CD8-positive, alpha-beta memory T cell (primary cell): ENCODE results near the gene TMEM176A. TPM values are rescaled to one million over a fixed set of nuclear protein-coding genes. Genes with fewer than 3 reads are reported as not detected.

Experiments used
- CTCF ChIA-PET: fragments of 350-600 bp; sonication (Branson Sonifier 250); formaldehyde crosslinking; loops from one replicate; lab custom pipeline; 2021; ENCODE audit warnings: antibody characterized with exemption; lab: Charles Lee
- POLR2A ChIA-PET: fragments of 350-600 bp; sonication (Branson Sonifier 250); formaldehyde crosslinking; loops from one replicate; lab custom pipeline; 2021; ENCODE audit warnings: antibody characterized with exemption; lab: Charles Lee
- DNase-seq, 5 donors: peaks; one replicate each; pipeline versions ENCODE4 v3.0.0 to v3.0.0-alpha.2; 2020 to 2022; ENCODE audit warnings: mixed read lengths in 1 of 5
- H3K27ac ChIP-seq: one replicate; pipeline ENCODE4 v1.7.0; 2013; ENCODE audit warnings: low read depth, mild to moderate bottlenecking, low read length, moderate library complexity
- H3K27me3 ChIP-seq: 2 replicates; pipeline ENCODE4 v1.7.0; 2013; ENCODE audit warnings: low read length, mild to moderate bottlenecking; ENCODE audit not compliant: insufficient read depth, poor library complexity, severe bottlenecking
- H3K36me3 ChIP-seq: 2 replicates; pipeline ENCODE4 v1.7.0; 2013; ENCODE audit warnings: mild to moderate bottlenecking, low read length, moderate library complexity; ENCODE audit not compliant: insufficient read depth
- H3K4me1 ChIP-seq: 2 replicates; pipeline ENCODE4 v1.7.0; 2013; ENCODE audit warnings: mild to moderate bottlenecking, low read length, moderate library complexity; ENCODE audit not compliant: insufficient read depth
- H3K4me3 ChIP-seq: 2 replicates; pipeline ENCODE4 v1.7.0; 2013; ENCODE audit warnings: mild to moderate bottlenecking, low read length
- H3K9me3 ChIP-seq: 2 replicates; pipeline ENCODE4 v1.7.0; 2013; ENCODE audit warnings: mild to moderate bottlenecking, low read length
- H3K27ac Mint-ChIP-seq, 8 donors: one replicate each; pipeline ENCODE4 v1.8.0; 2020 to 2021; ENCODE audit warnings: mixed read lengths in 8 of 8, mild to moderate bottlenecking in 6 of 8, inconsistent platforms in 3 of 8, moderate library complexity in 3 of 8
- H3K27me3 Mint-ChIP-seq, 2 donors: one replicate each; pipeline ENCODE4 v1.8.0; 2020 to 2021; ENCODE audit warnings: mixed read lengths in 2 of 2, mild to moderate bottlenecking in 1 of 2, moderate library complexity in 1 of 2
- H3K36me3 Mint-ChIP-seq, 3 donors: one replicate each; pipeline ENCODE4 v1.8.0; 2020 to 2021; ENCODE audit warnings: mixed read lengths in 3 of 3, inconsistent platforms in 1 of 3, mild to moderate bottlenecking in 1 of 3
- H3K4me1 Mint-ChIP-seq, 3 donors: one replicate each; pipeline ENCODE4 v1.8.0; 2020 to 2021; ENCODE audit warnings: mixed read lengths in 3 of 3, inconsistent platforms in 1 of 3, mild to moderate bottlenecking in 1 of 3
- H3K4me3 Mint-ChIP-seq, 7 donors: one replicate each; pipeline ENCODE4 v1.8.0; 2020 to 2021; ENCODE audit warnings: mixed read lengths in 7 of 7, mild to moderate bottlenecking in 6 of 7, moderate library complexity in 4 of 7, inconsistent platforms in 2 of 7
- H3K9me3 Mint-ChIP-seq, 5 donors: one replicate each; pipeline ENCODE4 v1.8.0; 2020 to 2022; ENCODE audit warnings: mixed read lengths in 5 of 5, mild to moderate bottlenecking in 3 of 5, moderate library complexity in 2 of 5, inconsistent platforms in 1 of 5
- polyA plus RNA-seq: library from polyadenylated mRNA; unstranded; fragments of 300-500 nt; fragmentation: Illumina TruSeq; gene quantifications from one replicate; pipeline ENCODE4 v1.2.3, GENCODE V29; 2021
- total RNA-seq, 2 experiments: library from RNA; stranded (reverse); gene quantifications; one replicate each; pipeline ENCODE4 v1.2.3, GENCODE V29; 2021

TMEM176A gene
- total and polyA plus RNA-seq, 3 experiments from 2014 or later: 0.26 TPM; not detected in 2

- Mint-ChIP-seq H3K9me3 (no peaks in the 10 kb centered on the region), H3K36me3 (no peaks in the 10 kb centered on the region), H3K27ac (no peak overlapping the region), H3K4me3 (no peak overlapping the region), H3K4me1 (no peaks in the 10 kb centered on the region), H3K27me3 (peaks cover 11 to 35% of the 10 kb centered on the region in 2 donors)
- no peaks in the 10 kb centered on the region for H3K36me3 ChIP-seq
- CTCF ChIA-PET: no interaction called here
- POLR2A ChIA-PET: no interaction called here
- DNase-seq: no peak
- no peak overlapping the region for H3K27ac ChIP-seq
- H3K9me3 ChIP-seq: no peaks in the 10 kb centered on the region
- peaks cover 8% of the 10 kb centered on the region for H3K27me3 ChIP-seq
- no peak overlapping the region for H3K4me3 ChIP-seq
- H3K4me1 ChIP-seq: no peaks in the 10 kb centered on the region
Measured at GRCh38 chr7:150848111-150848510, 47.5 kb downstream of the TMEM176A start.

- no peak overlapping the region for H3K27ac Mint-ChIP-seq
- DNase-seq: no peak
- CTCF ChIA-PET: no interaction called here
- H3K4me3 ChIP-seq: no peak overlapping the region
- no peak overlapping the region for H3K4me3 Mint-ChIP-seq
- no peaks in the 10 kb centered on the region for H3K36me3 Mint-ChIP-seq
- H3K27me3 Mint-ChIP-seq: peaks cover 11 to 36% of the 10 kb centered on the region in 2 donors
- no peaks in the 10 kb centered on the region for H3K4me1 ChIP-seq
- H3K4me1 Mint-ChIP-seq: no peaks in the 10 kb centered on the region
- H3K9me3 Mint-ChIP-seq: no peaks in the 10 kb centered on the region
- no peaks in the 10 kb centered on the region for H3K9me3 ChIP-seq
- POLR2A ChIA-PET: no interaction called here
- H3K27me3 ChIP-seq: peaks cover 8% of the 10 kb centered on the region
- no peaks in the 10 kb centered on the region for H3K36me3 ChIP-seq
- no peak overlapping the region for H3K27ac ChIP-seq
Measured at GRCh38 chr7:150848561-150849115, 48.1 kb downstream of the TMEM176A start.

DNA sequence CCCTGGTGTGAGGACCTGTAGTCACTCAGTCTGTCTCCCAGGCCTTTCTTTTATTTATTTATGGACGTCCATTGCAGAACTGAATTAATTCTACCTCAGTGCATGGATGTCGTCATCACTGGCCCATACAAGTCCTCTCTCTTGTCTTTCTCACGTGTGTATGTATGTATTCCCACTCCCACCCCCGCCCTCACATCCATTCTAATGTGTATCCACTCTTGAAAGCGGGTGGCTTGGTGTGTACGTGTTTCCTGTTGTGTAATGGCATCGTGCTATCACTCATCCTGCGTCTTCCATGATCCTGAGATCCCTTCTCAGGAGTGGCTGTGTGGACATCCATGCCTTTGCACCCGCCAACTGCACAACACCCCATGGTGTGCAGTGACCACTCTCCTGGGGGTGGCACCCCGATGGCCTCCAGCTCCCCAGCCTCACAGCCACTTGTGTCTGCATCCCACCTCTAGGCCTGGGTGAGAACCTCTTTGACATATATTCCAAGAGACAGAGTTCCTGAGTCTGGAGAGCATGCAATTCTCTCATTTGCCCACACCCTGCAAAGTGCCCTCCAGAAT is 48.7 kb downstream of the TMEM176A start:
- no peaks in the 10 kb centered on the region for H3K36me3 Mint-ChIP-seq
- no peak overlapping the region for H3K4me3 ChIP-seq
- H3K27ac Mint-ChIP-seq: no peak overlapping the region
- ChIA-PET POLR2A (no interaction called here), CTCF (no interaction called here)
- H3K4me3 Mint-ChIP-seq: no peak overlapping the region
- peaks cover 11 to 40% of the 10 kb centered on the region in 2 donors for H3K27me3 Mint-ChIP-seq
- H3K27me3 ChIP-seq: peaks cover 8% of the 10 kb centered on the region
- H3K27ac ChIP-seq: no peak overlapping the region
- no peaks in the 10 kb centered on the region for H3K9me3 ChIP-seq
- DNase-seq: no peak
- no peaks in the 10 kb centered on the region for H3K9me3 Mint-ChIP-seq
- H3K4me1 Mint-ChIP-seq: no peaks in the 10 kb centered on the region
- H3K4me1 ChIP-seq: no peaks in the 10 kb centered on the region
- no peaks in the 10 kb centered on the region for H3K36me3 ChIP-seq

DNA sequence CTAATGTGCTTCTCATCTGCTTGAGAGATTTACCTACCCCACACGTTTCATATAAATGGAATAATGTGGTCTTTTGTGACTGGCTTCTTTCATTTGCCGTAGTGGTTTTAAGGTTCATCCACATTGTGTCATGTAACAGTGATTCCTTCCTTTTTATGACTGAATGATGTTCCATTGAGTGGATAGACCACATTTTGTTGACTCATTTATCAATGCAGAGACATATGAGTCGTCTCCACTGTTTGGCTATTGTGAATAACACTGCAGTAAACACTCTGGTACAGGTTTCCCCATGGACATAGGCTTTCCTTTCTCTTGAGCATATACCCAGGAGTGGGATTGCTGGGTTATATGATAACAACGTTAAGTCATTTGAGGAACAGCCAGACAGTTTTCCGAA is 49.7 kb downstream of the TMEM176A start:
- Histone ChIP-seq H3K27ac (no peak overlapping the region), H3K4me3 (no peak overlapping the region), H3K27me3 (peaks cover 8% of the 10 kb centered on the region), H3K9me3 (no peaks in the 10 kb centered on the region), H3K36me3 (no peaks in the 10 kb centered on the region), H3K4me1 (no peaks in the 10 kb centered on the region)
- H3K4me3 Mint-ChIP-seq: no peak overlapping the region
- no peak overlapping the region for H3K27ac Mint-ChIP-seq
- ChIA-PET POLR2A (no interaction called here), CTCF (no interaction called here)
- H3K36me3 Mint-ChIP-seq: no peaks in the 10 kb centered on the region
- H3K27me3 Mint-ChIP-seq: peaks cover 12 to 46% of the 10 kb centered on the region in 2 donors
- H3K9me3 Mint-ChIP-seq: no peaks in the 10 kb centered on the region
- H3K4me1 Mint-ChIP-seq: no peaks in the 10 kb centered on the region
- no peak for DNase-seq

DNA sequence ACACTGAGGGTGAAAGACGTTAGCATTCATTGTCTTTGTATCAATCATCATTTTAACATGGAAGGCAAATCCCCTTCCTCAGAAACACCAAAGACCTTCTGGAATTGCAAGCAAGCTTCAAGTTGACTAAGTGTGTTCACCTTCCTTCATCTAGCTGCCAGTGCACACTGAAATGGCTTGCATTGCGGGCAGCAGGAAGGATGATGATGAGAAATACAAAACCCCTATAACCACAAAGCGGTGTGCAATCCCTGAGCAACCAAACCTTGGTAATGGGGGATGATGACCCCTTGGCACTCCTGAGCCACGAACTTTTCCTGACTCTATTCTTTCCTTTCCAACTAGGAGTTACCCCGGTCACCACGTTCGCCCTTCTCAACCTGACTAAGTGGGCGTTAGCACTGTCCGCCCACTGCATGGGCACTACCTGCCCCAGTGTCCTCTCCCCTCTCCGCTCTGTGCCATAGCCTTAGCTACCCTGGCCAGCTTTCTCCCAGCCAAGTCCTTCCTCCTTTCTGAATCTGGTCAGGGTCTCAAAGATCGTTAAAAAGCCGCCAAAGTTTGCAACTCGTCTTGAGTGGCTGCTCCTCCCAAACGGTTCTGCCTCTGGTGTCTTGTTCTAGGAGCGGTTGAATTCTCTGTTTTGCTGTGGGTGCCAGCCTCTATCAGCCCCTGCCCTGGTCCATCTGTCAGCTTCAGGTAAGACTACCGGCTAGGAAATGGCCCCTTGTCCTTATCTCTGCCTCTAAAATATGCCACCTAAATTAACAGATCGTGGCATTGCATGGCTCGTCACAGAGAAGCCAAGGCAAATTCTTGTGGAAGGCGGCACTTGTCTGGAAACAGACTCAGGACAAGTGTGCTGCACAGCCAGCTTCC is 51.2 kb downstream of the TMEM176A start:
- Histone ChIP-seq H3K36me3 (no peaks in the 10 kb centered on the region), H3K4me1 (no peaks in the 10 kb centered on the region), H3K9me3 (no peaks in the 10 kb centered on the region), H3K27me3 (peaks cover 8% of the 10 kb centered on the region), H3K27ac (no peak overlapping the region), H3K4me3 (no peak overlapping the region)
- Mint-ChIP-seq H3K9me3 (no peaks in the 10 kb centered on the region), H3K27me3 (peaks cover 18 to 54% of the 10 kb centered on the region in 2 donors), H3K4me1 (no peaks in the 10 kb centered on the region), H3K36me3 (no peaks in the 10 kb centered on the region), H3K27ac (no peak overlapping the region), H3K4me3 (no peak overlapping the region)
- ChIA-PET CTCF (no interaction called here), POLR2A (no interaction called here)
- DNase-seq: no peak

DNA sequence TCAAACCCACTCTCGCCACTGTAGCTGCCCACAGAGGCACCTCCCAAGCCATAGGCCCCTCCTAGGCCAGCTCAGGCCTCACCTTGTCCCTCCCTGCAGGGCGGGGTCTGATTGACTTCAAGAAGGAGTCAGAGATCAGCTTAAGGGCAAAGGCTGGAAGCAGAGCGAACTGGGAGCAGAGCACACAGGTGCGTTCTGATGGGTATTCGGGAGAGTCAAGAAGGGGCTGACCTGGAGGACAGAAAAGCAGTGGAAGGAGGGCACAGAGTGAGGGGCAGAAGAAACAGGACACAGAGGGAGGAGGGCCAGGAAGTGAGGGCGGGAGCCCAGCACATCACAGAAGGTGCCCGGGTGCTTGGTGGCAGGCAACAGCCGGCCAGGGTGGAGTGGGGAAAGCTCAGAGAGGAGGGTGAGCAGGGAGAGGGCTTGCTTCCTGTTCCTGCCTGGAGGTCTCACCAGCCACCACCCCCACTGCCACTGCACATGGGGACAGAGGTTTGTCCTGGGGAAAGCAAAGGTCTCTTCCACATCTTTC is 51.9 kb downstream of the TMEM176A start, which contains the start of gene AOC1:
Gene AOC1 (plus strand): TSS at position 147 of the 535 bp plus-strand sequence. CDS start 3,954 bp downstream, outside the sequence.
- Histone ChIP-seq H3K4me3 (no peak within 1 kb of the TSS), H3K27ac (no peak within 1 kb of the TSS), H3K36me3 (no peaks in the 10 kb centered on the region), H3K9me3 (no peaks in the 10 kb centered on the region), H3K27me3 (peaks cover 8% of the 10 kb centered on the region), H3K4me1 (no peaks in the 10 kb centered on the region)
- Mint-ChIP-seq H3K9me3 (no peaks in the 10 kb centered on the region), H3K36me3 (no peaks in the 10 kb centered on the region), H3K27me3 (peaks cover 18 to 54% of the 10 kb centered on the region in 2 donors), H3K4me3 (no peak within 1 kb of the TSS), H3K4me1 (no peaks in the 10 kb centered on the region), H3K27ac (peak within 1 kb of the TSS in 1 of 8 donors; percentile 65)
- ChIA-PET CTCF (no interaction called here), POLR2A (no interaction called here)
- DNase-seq: no peak

- CTCF ChIA-PET: no interaction called here
- no peaks in the 10 kb centered on the region for H3K9me3 ChIP-seq
- H3K27ac ChIP-seq: no peak overlapping the region
- POLR2A ChIA-PET: no interaction called here
- peaks cover 19 to 56% of the 10 kb centered on the region in 2 donors for H3K27me3 Mint-ChIP-seq
- no peak overlapping the region for H3K4me3 ChIP-seq
- H3K27ac Mint-ChIP-seq: peak overlapping the region in 1 of 8 donors; percentile 65
- H3K9me3 Mint-ChIP-seq: no peaks in the 10 kb centered on the region
- no peaks in the 10 kb centered on the region for H3K4me1 Mint-ChIP-seq
- no peaks in the 10 kb centered on the region for H3K4me1 ChIP-seq
- H3K36me3 ChIP-seq: no peaks in the 10 kb centered on the region
- no peaks in the 10 kb centered on the region for H3K36me3 Mint-ChIP-seq
- no peak overlapping the region for H3K4me3 Mint-ChIP-seq
- DNase-seq: no peak
- H3K27me3 ChIP-seq: peaks cover 8% of the 10 kb centered on the region
Measured at GRCh38 chr7:150854066-150855000, 53.8 kb downstream of the TMEM176A start.
